Endodermal cell (in vitro differentiated cells): ENCODE data around the gene SIK2. TPM values are rescaled to one million over a fixed set of nuclear protein-coding genes. Genes with fewer than 3 reads are reported as not detected.

Experiments
- DNase-seq: peaks from one replicate; pipeline ENCODE4 v3.0.0-alpha.2; 2017
- H3K27ac ChIP-seq: 2 replicates; pipeline ENCODE4 v1.5.1; 2013; ENCODE audit warnings: mild to moderate bottlenecking, low read depth, low read length, moderate library complexity
- H3K27me3 ChIP-seq: 2 replicates; pipeline ENCODE4 v1.6.1; 2013; ENCODE audit warnings: mild to moderate bottlenecking, low read length, moderate library complexity; ENCODE audit not compliant: insufficient read depth, control insufficient read depth, poor library complexity, severe bottlenecking
- H3K36me3 ChIP-seq: 2 replicates; pipeline ENCODE4 v1.7.0; 2013; ENCODE audit warnings: mild to moderate bottlenecking, low read length, moderate library complexity; ENCODE audit not compliant: control insufficient read depth, insufficient read depth
- H3K4me1 ChIP-seq: one replicate; pipeline ENCODE4 v1.7.0; 2013; ENCODE audit warnings: low read length; ENCODE audit not compliant: control insufficient read depth, insufficient read depth
- H3K4me3 ChIP-seq: 2 replicates; pipeline ENCODE4 v1.5.1; 2013; ENCODE audit warnings: mild to moderate bottlenecking, low read length, moderate library complexity
- H3K9ac ChIP-seq: 2 replicates; pipeline ENCODE4 v1.6.1; 2013; ENCODE audit warnings: mild to moderate bottlenecking, low read length, moderate library complexity; ENCODE audit not compliant: poor library complexity, severe bottlenecking; ENCODE audit errors: extremely low read depth
- H3K9me3 ChIP-seq: 2 replicates; pipeline ENCODE4 v1.6.1; 2013; ENCODE audit warnings: mild to moderate bottlenecking, low read length, moderate library complexity; ENCODE audit not compliant: control insufficient read depth
- H3K27ac Mint-ChIP-seq: 2 replicates; pipeline ENCODE4 v1.8.0; 2020; ENCODE audit warnings: mixed read lengths
- H3K27me3 Mint-ChIP-seq: 2 replicates; pipeline ENCODE4 v1.8.0; 2021; ENCODE audit warnings: mild to moderate bottlenecking, mixed read lengths; ENCODE audit not compliant: insufficient read depth
- H3K36me3 Mint-ChIP-seq: 2 replicates; pipeline ENCODE4 v1.8.0; 2020; ENCODE audit warnings: low read depth, mixed read lengths
- H3K4me1 Mint-ChIP-seq: 2 replicates; pipeline ENCODE4 v1.8.0; 2020; ENCODE audit warnings: mixed read lengths
- H3K4me3 Mint-ChIP-seq: 2 replicates; pipeline ENCODE4 v1.8.0; 2020; ENCODE audit warnings: mild to moderate bottlenecking, moderate library complexity, mixed read lengths
- H3K9me3 Mint-ChIP-seq: 2 replicates; pipeline ENCODE4 v1.8.0; 2020; ENCODE audit warnings: mild to moderate bottlenecking, mixed read lengths
- CTCF ChIP-seq: fragments of 200-600 bp; sonication (generic); conservative IDR thresholded peaks from 2 replicates; pipeline ENCODE4 v1.5.0; 2021; ENCODE audit warnings: antibody characterized with exemption, mild to moderate bottlenecking
- WGBS, 2 experiments: methylation state at CpG; one replicate each; pipeline versions ENCODE4 v1.1.5 to v1.1.7; 2013; ENCODE audit warnings: missing lambda C conversion rate in 2 of 2, mixed read lengths in 1 of 2; ENCODE audit not compliant: insufficient coverage in 1 of 2, insufficient read length in 1 of 2; 5-methylcytosine and 5-hydroxymethylcytosine counted together
- total RNA-seq, 2 donors: library from RNA; stranded (reverse); fragmentation: NEBNext Ultra II Directional in 1 of 2; extraction: Animal tissue kit (Norgen Biotek cat#: 25700) in 1 of 2; gene quantifications; 2 replicates in 1 of 2; 3 replicates in 1 of 2; pipeline ENCODE4 v1.2.1, GENCODE V29; 2021

SIK2 gene
- total RNA-seq, 2 donors from 2014 or later = 13.2 to 13.4 TPM

DNA sequence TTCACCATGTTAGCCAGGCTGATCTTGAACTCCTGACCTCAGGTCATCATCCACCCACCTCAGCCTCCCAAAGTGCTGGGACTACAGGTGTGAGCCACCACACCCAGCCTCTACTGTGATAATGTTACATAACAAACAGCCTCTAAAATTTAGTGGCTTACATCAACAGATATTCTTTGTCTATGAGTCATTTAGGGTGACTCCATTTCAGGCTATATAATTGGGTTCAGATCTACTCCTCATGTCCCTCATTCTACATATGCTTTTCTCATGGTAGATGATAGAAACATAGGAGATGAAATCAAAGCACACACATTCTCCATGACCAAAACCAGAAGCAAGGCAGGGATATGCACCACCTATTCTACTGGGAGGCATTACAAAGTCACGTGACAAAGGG lies 72.7 kb downstream of the SIK2 start:
- no peak overlapping the region for H3K27ac Mint-ChIP-seq
- no peaks in the 10 kb centered on the region for H3K27me3 Mint-ChIP-seq
- H3K9ac ChIP-seq = no peak overlapping the region
- H3K4me1 ChIP-seq = no peaks in the 10 kb centered on the region
- no peak overlapping the region for H3K4me3 Mint-ChIP-seq
- no peaks in the 10 kb centered on the region for H3K4me1 Mint-ChIP-seq
- H3K27me3 ChIP-seq = no peaks in the 10 kb centered on the region
- H3K27ac ChIP-seq = no peak overlapping the region
- 92% methylated on average over 1 of the region's 1 CpG; no CpG with 5 or more reads in 1 of the 2 experiments for WGBS, 2 experiments
- H3K9me3 Mint-ChIP-seq = no peaks in the 10 kb centered on the region
- H3K36me3 Mint-ChIP-seq = peaks cover 37% of the 10 kb centered on the region
- TF ChIP-seq CTCF = no peak
- H3K4me3 ChIP-seq = no peak overlapping the region
- DNase-seq = no peak
- peaks cover 5% of the 10 kb centered on the region for H3K9me3 ChIP-seq
- H3K36me3 ChIP-seq = peaks cover 22% of the 10 kb centered on the region

- TF ChIP-seq CTCF = no peak
- DNase-seq = no peak
- no peaks in the 10 kb centered on the region for H3K27me3 Mint-ChIP-seq
- H3K9me3 Mint-ChIP-seq = no peaks in the 10 kb centered on the region
- no peaks in the 10 kb centered on the region for H3K4me1 ChIP-seq
- no peak overlapping the region for H3K27ac ChIP-seq
- H3K27me3 ChIP-seq = no peaks in the 10 kb centered on the region
- no peaks in the 10 kb centered on the region for H3K4me1 Mint-ChIP-seq
- peaks cover 37% of the 10 kb centered on the region for H3K36me3 Mint-ChIP-seq
- no peak overlapping the region for H3K4me3 Mint-ChIP-seq
- H3K27ac Mint-ChIP-seq = no peak overlapping the region
- 100% methylated on average over 2 of the region's 2 CpGs; no CpG with 5 or more reads in 1 of the 2 experiments for WGBS, 2 experiments
- no peak overlapping the region for H3K9ac ChIP-seq
- no peak overlapping the region for H3K4me3 ChIP-seq
- peaks cover 22% of the 10 kb centered on the region for H3K36me3 ChIP-seq
- H3K9me3 ChIP-seq = peaks cover 5% of the 10 kb centered on the region
Observed at GRCh38 chr11:111675891-111676290, 73.6 kb downstream of the SIK2 start.

DNA sequence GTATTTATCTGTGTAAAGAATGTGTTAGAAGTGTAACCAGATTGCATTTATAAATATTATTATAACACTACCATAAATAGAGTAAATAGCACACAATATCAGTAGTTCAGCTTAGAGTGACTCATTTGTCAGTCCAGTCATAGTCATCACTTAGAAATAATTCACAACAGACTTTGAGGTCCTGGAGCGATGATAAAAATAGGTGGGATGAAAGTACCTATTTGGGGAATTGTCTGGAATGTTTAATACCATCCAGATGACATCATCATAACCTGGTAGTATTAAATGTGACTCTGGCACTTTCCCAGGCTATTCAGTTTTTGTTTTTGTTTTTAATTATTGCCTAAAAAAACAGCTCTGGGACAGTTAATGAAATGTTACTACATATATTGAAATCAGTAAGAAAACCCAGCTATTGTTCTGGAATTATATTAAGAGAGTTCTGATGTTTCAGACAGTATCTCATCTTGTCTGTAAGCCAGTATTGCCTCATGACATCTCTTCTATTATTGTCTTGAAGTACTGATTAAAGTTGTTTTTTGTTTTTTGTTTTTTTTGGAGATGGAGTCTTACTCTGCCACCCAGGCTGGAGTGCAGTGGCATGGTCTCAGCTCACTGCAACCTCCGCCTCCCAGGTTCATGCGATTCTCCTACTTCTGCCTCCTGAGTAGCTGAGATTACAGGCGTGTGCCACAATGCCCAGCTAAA lies 74.8 kb downstream of the SIK2 start:
- no peak for DNase-seq
- Mint-ChIP-seq H3K27ac (no peak overlapping the region), H3K4me3 (no peak overlapping the region), H3K27me3 (no peaks in the 10 kb centered on the region), H3K36me3 (peaks cover 30% of the 10 kb centered on the region), H3K4me1 (no peaks in the 10 kb centered on the region), H3K9me3 (no peaks in the 10 kb centered on the region)
- H3K4me3 ChIP-seq = no peak overlapping the region
- TF ChIP-seq CTCF = no peak
- no peaks in the 10 kb centered on the region for H3K27me3 ChIP-seq
- H3K4me1 ChIP-seq = no peaks in the 10 kb centered on the region
- H3K9ac ChIP-seq = no peak overlapping the region
- peaks cover 17% of the 10 kb centered on the region for H3K36me3 ChIP-seq
- WGBS, 2 experiments = 100% methylated on average over 3 of the region's 4 CpGs; no CpG with 5 or more reads in 1 of the 2 experiments
- peaks cover 5% of the 10 kb centered on the region for H3K9me3 ChIP-seq
- no peak overlapping the region for H3K27ac ChIP-seq
